H1 (cell line): Measurements from ENCODE around the gene AP5S1. TPM values are rescaled to one million over a fixed set of nuclear protein-coding genes. Genes with fewer than 3 reads are reported as not detected.
A peak's percentile ranks its signal among the peaks of the same experiment; 100 is the strongest.

ENCODE experiments used
- CTCF ChIA-PET: fragments of 300-600 bp; sonication (Branson Sonifier 250); formaldehyde crosslinking; loops from one replicate; lab custom pipeline; 2021; ENCODE audit not compliant: partially characterized antibody; lab: Charles Lee
- POLR2A ChIA-PET: fragments of 300-600 bp; sonication (Branson Sonifier 250); formaldehyde crosslinking; loops from one replicate; lab custom pipeline; 2021; ENCODE audit warnings: inconsistent platforms; ENCODE audit not compliant: partially characterized antibody; lab: Charles Lee
- DNase-seq, 2 experiments: peaks; one replicate each; pipeline versions ENCODE4 v3.0.0 to v3.0.0-alpha.2; 2010 to 2022; ENCODE audit warnings: low spot score in 2 of 2, low read depth in 1 of 2, mixed read lengths in 1 of 2
- FAIRE-seq: peaks from 2 replicates; lab custom pipeline; 2011; peaks lifted over from hg19 to GRCh38; lab: Jason Lieb, UNC
- H2AFZ ChIP-seq: 2 replicates; pipeline ENCODE4 v1.8.1; 2012; ENCODE audit warnings: low read length, inconsistent platforms
- H2AK5ac ChIP-seq: 2 replicates; pipeline ENCODE4 v1.6.1; 2013; ENCODE audit warnings: low read depth, low read length
- H2BK120ac ChIP-seq: replicated peaks from 2 replicates; pipeline ENCODE3; 2013; ENCODE audit warnings: low read depth, low read length, inconsistent platforms
- H2BK12ac ChIP-seq: 2 replicates; pipeline ENCODE4 v1.6.1; 2013; ENCODE audit warnings: low read depth, low read length
- H2BK15ac ChIP-seq: 2 replicates; pipeline ENCODE4 v1.6.1; 2013; ENCODE audit warnings: low read length
- H2BK20ac ChIP-seq: 2 replicates; pipeline ENCODE4 v1.6.1; 2013; ENCODE audit warnings: low read length
- H2BK5ac ChIP-seq: 2 replicates; pipeline ENCODE4 v1.6.1; 2013; ENCODE audit warnings: low read depth, low read length
- H3K14ac ChIP-seq: 2 replicates; pipeline ENCODE4 v1.6.1; 2013; ENCODE audit warnings: inconsistent platforms; ENCODE audit not compliant: insufficient read length
- H3K18ac ChIP-seq: 2 replicates; pipeline ENCODE4 v1.6.1; 2013; ENCODE audit warnings: low read length; ENCODE audit errors: extremely low read depth
- H3K23ac ChIP-seq: 2 replicates; pipeline ENCODE4 v1.6.1; 2013; ENCODE audit warnings: inconsistent platforms; ENCODE audit not compliant: insufficient read length
- H3K23me2 ChIP-seq: 2 replicates; pipeline ENCODE4 v1.6.1; 2013; ENCODE audit warnings: low read depth, low read length
- H3K27ac ChIP-seq: 2 replicates; pipeline ENCODE4 v1.6.1; 2011; ENCODE audit warnings: low read depth, low read length, inconsistent platforms
- H3K27me3 ChIP-seq, 4 experiments: replicated peaks in 1 of 4; 1 replicate in 1 of 4; 2 replicates in 3 of 4; pipeline versions ENCODE4 v1.6.1 to v1.8.1; 2011 to 2013; ENCODE audit warnings: low read length in 3 of 4, mild to moderate bottlenecking in 3 of 4, inconsistent platforms in 2 of 4, mixed read lengths in 2 of 4, moderate library complexity in 1 of 4; ENCODE audit not compliant: control insufficient read depth in 3 of 4, insufficient read depth in 3 of 4; ENCODE audit errors: extremely low read depth in 1 of 4
- H3K36me3 ChIP-seq, 4 experiments: 2 replicates each; pipeline versions ENCODE4 v1.6.1 to v1.8.1; 2011 to 2013; ENCODE audit warnings: mild to moderate bottlenecking in 4 of 4, low read length in 3 of 4, moderate library complexity in 2 of 4, control low read depth in 1 of 4, inconsistent platforms in 1 of 4; ENCODE audit not compliant: insufficient read depth in 4 of 4, control insufficient read depth in 2 of 4
- H3K4ac ChIP-seq: replicated peaks from 2 replicates; pipeline ENCODE3; 2013; ENCODE audit warnings: low read length, low read depth, mixed read lengths, inconsistent platforms; ENCODE audit not compliant: insufficient read length
- H3K4me1 ChIP-seq, 4 experiments: replicated peaks in 1 of 4; 1 replicate in 1 of 4; 2 replicates in 3 of 4; pipeline versions ENCODE4 v1.6.1 to v1.8.1; 2011 to 2013; ENCODE audit warnings: low read length in 3 of 4, inconsistent platforms in 2 of 4, mixed read lengths in 1 of 4; ENCODE audit not compliant: insufficient read depth in 4 of 4, control insufficient read depth in 3 of 4
- H3K4me2 ChIP-seq, 2 experiments: 2 replicates each; pipeline versions ENCODE4 v1.6.1 to v1.8.1; 2011 to 2013; ENCODE audit warnings: low read depth in 2 of 2, low read length in 2 of 2, control low read depth in 1 of 2, inconsistent platforms in 1 of 2, mild to moderate bottlenecking in 1 of 2; ENCODE audit not compliant: insufficient read depth in 1 of 2
- H3K4me3 ChIP-seq, 4 experiments: fragments of 200-600, 300-600 bp in 1 of 4; sonication (generic), shearing (Covaris generic), sonication (Bioruptor Twin) in 1 of 4; 2 replicates each; pipeline versions ENCODE4 v1.5.1 to v1.8.1; 2011 to 2016; ENCODE audit warnings: low read length in 4 of 4, low read depth in 3 of 4, control low read depth in 2 of 4, inconsistent platforms in 2 of 4, mild to moderate bottlenecking in 2 of 4, mixed read lengths in 1 of 4, moderate library complexity in 1 of 4; ENCODE audit not compliant: insufficient read depth in 2 of 4; ENCODE audit errors: extremely low read depth in 1 of 4
- H3K56ac ChIP-seq: replicated peaks from 2 replicates; pipeline ENCODE3; 2013; ENCODE audit warnings: low read depth, mild to moderate bottlenecking, mixed read lengths, low read length, inconsistent platforms; ENCODE audit not compliant: insufficient read length
- H3K79me1 ChIP-seq: 2 replicates; pipeline ENCODE4 v1.6.1; 2013; ENCODE audit warnings: low read depth, low read length, control low read depth
- H3K79me2 ChIP-seq, 2 experiments: 2 replicates each; pipeline versions ENCODE4 v1.6.1 to v1.8.1; 2012 to 2013; ENCODE audit warnings: low read length in 2 of 2, mild to moderate bottlenecking in 2 of 2, inconsistent platforms in 1 of 2; ENCODE audit not compliant: insufficient read depth in 2 of 2, control insufficient read depth in 1 of 2
- H3K9ac ChIP-seq, 4 experiments: replicated peaks in 1 of 4; 1 replicate in 1 of 4; 2 replicates in 3 of 4; pipeline versions ENCODE4 v1.6.1 to v1.8.1; 2011 to 2013; ENCODE audit warnings: low read depth in 3 of 4, low read length in 3 of 4, control low read depth in 2 of 4, mild to moderate bottlenecking in 2 of 4, moderate library complexity in 2 of 4, inconsistent platforms in 1 of 4; ENCODE audit errors: extremely low read depth in 1 of 4
- H3K9me3 ChIP-seq, 2 experiments: 2 replicates each; pipeline versions ENCODE4 v1.6.1 to v1.8.1; 2012 to 2013; ENCODE audit warnings: mild to moderate bottlenecking in 2 of 2, moderate library complexity in 2 of 2, control low read depth in 1 of 2, inconsistent platforms in 1 of 2, low read depth in 1 of 2, low read length in 1 of 2, mixed read lengths in 1 of 2; ENCODE audit not compliant: insufficient read depth in 2 of 2
- H4K20me1 ChIP-seq, 2 experiments: replicated peaks in 1 of 2; 2 replicates each; pipeline versions ENCODE3 to v1.8.1; 2011 to 2013; ENCODE audit warnings: inconsistent platforms in 2 of 2, low read length in 2 of 2, mild to moderate bottlenecking in 1 of 2; ENCODE audit not compliant: insufficient read depth in 2 of 2, control insufficient read depth in 1 of 2
- H4K5ac ChIP-seq: 2 replicates; pipeline ENCODE4 v1.6.1; 2013; ENCODE audit warnings: low read length, low read depth, mixed read lengths, inconsistent platforms; ENCODE audit not compliant: insufficient read length
- H4K8ac ChIP-seq: 2 replicates; pipeline ENCODE4 v1.8.0; 2013; ENCODE audit warnings: mild to moderate bottlenecking, moderate library complexity, low read length, inconsistent platforms; ENCODE audit not compliant: insufficient read depth; ENCODE audit errors: extremely low read depth
- H4K91ac ChIP-seq: replicated peaks from 2 replicates; pipeline ENCODE3; 2013; ENCODE audit warnings: low read length, mixed read lengths, inconsistent platforms; ENCODE audit not compliant: insufficient read length
- CTCF ChIP-seq, 3 experiments: IDR thresholded peaks; 1 replicate in 2 of 3; 2 replicates in 1 of 3; pipeline versions ENCODE4 v1.5.1 to v1.6.1; 2011; ENCODE audit warnings: low read length in 3 of 3, mild to moderate bottlenecking in 3 of 3, inconsistent platforms in 2 of 3, low read depth in 1 of 3, moderate library complexity in 1 of 3; ENCODE audit not compliant: insufficient read depth in 1 of 3; ENCODE audit errors: control extremely low read depth in 1 of 3
- JUN ChIP-seq: IDR thresholded peaks from 2 replicates; pipeline ENCODE4 v1.6.1; 2011; ENCODE audit warnings: low read depth, mild to moderate bottlenecking, improper control_type of control experiment, low read length
- WGBS, 2 experiments: shearing (Covaris generic) in 1 of 2; methylation state at CpG; one replicate each; pipeline versions ENCODE4 v1.1.6 to v1.1.7; 2013 to 2015; ENCODE audit warnings: low lambda C conversion rate in 2 of 2, mixed read lengths in 2 of 2, inconsistent platforms in 1 of 2, low coverage in 1 of 2, missing lambda C conversion rate in 1 of 2; ENCODE audit not compliant: insufficient replicate concordance in 2 of 2, insufficient coverage in 1 of 2, insufficient read length in 1 of 2; ENCODE audit errors: extremely low coverage in 1 of 2, missing lambda C conversion rate in 1 of 2; 5-methylcytosine and 5-hydroxymethylcytosine counted together
- polyA plus RNA-seq, 7 experiments: library from polyadenylated mRNA; depleted of rRNA in 3 of 7; stranded (reverse) in 5 of 7; unstranded in 2 of 7; fragments of >200 nt in 5 of 7; fragments of 200-250 nt in 2 of 7; gene quantifications; 1 replicate in 5 of 7; 2 replicates in 1 of 7; 4 replicates in 1 of 7; pipeline versions ENCODE4 v1.2.1 to v1.2.3, GENCODE V29; 2011 to 2013; ENCODE audit warnings: missing spikeins in 2 of 7, mixed read lengths in 2 of 7
- total RNA-seq: library from RNA; stranded (reverse); fragmentation: NEBNext Ultra II Directional; extraction: Animal tissue kit (Norgen Biotek cat#: 25700); gene quantifications from 2 replicates; pipeline ENCODE4 v1.2.1, GENCODE V29; 2021

Gene AP5S1
- total and polyA plus RNA-seq, 2 of the 8 experiments (the other 6 are each of a cell fraction or from before 2014, with no cell fraction given): 3.3 to 3.7 TPM

GRCh38 chr20:3783068-3783489 is 37.3 kb upstream of the AP5S1 start:
- Histone ChIP-seq H2BK15ac (no peak overlapping the region), H3K4me3 (no peak overlapping the region), H3K27me3 (peaks cover 0 to 21% (median 16%) of the 10 kb centered on the region in 4 experiments; a peak in 6 of 7 replicates), H2BK20ac (no peak overlapping the region), H3K4me2 (no peak overlapping the region), H2AFZ (no peak overlapping the region), H4K8ac (no peak overlapping the region), H3K36me3 (peaks cover 0 to 5% (median 0%) of the 10 kb centered on the region in 4 experiments; a peak in 2 of 8 replicates), H3K27ac (no peak overlapping the region), H3K56ac (no peak overlapping the region), H4K91ac (no peak overlapping the region), H4K5ac (no peak overlapping the region), H3K18ac (no peak overlapping the region), H3K4me1 (peaks cover 0 to 20% (median 11%) of the 10 kb centered on the region in 4 experiments; a peak in 6 of 7 replicates), H2AK5ac (no peak overlapping the region), H2BK120ac (no peak overlapping the region), H3K79me2 (peaks cover 0 to 10% of the 10 kb centered on the region in 2 experiments; a peak in 1 of 4 replicates), H2BK12ac (no peak overlapping the region), H4K20me1 (peaks cover 7 to 11% of the 10 kb centered on the region in 2 experiments), H3K23me2 (peaks cover 11% of the 10 kb centered on the region; the same call in 1 of the 2 replicates), H3K14ac (no peak overlapping the region), H2BK5ac (no peak overlapping the region), H3K4ac (no peak overlapping the region), H3K79me1 (peaks cover 11% of the 10 kb centered on the region), H3K9me3 (no peaks in the 10 kb centered on the region), H3K23ac (no peak overlapping the region), H3K9ac (no peak overlapping the region)
- FAIRE-seq (no peak), DNase-seq (no peak)
- TF ChIP-seq CTCF (IDR thresholded peaks at IDR 0.05; ENCODE audit: control extremely low read depth in 1 of 3, insufficient read depth in 1 of 3, low read depth in 1 of 3, low read length in 3 of 3) (0 out of 4 replicates have a peak, but pooled peaks of 1 of the 3 experiments have one; percentile 22), JUN (no peak)
- POLR2A ChIA-PET: interaction anchor here (1.1 to 1.6 kb wide), 2 partner anchors 16 to 51 kb away, joined by 3 read pairs; partner anchors contain the start of gene ADISSP
- CTCF ChIA-PET: interaction anchor here (0.6 to 9.5 kb wide), 8 partner anchors 10 to 818 kb away, joined by 3 to 128 read pairs (median 5); partner anchors contain the start of gene AP5S1
- WGBS, 2 experiments: 86% methylated on average over 2 of the region's 2 CpGs; no CpG with 5 or more reads in 1 of the 2 experiments
